GM11168 (cell line): ENCODE results near the gene DMRT1.

Source experiments
- in situ Hi-C: fragments of 300-500 bp; cut with MboI; formaldehyde crosslinking; loops from one replicate; pipeline ENCODE4 v1.12.0; 2022; ENCODE audit warnings: low sequenced_read_pairs; ENCODE audit not compliant: unreplicated experiment

DMRT1 gene

DNA sequence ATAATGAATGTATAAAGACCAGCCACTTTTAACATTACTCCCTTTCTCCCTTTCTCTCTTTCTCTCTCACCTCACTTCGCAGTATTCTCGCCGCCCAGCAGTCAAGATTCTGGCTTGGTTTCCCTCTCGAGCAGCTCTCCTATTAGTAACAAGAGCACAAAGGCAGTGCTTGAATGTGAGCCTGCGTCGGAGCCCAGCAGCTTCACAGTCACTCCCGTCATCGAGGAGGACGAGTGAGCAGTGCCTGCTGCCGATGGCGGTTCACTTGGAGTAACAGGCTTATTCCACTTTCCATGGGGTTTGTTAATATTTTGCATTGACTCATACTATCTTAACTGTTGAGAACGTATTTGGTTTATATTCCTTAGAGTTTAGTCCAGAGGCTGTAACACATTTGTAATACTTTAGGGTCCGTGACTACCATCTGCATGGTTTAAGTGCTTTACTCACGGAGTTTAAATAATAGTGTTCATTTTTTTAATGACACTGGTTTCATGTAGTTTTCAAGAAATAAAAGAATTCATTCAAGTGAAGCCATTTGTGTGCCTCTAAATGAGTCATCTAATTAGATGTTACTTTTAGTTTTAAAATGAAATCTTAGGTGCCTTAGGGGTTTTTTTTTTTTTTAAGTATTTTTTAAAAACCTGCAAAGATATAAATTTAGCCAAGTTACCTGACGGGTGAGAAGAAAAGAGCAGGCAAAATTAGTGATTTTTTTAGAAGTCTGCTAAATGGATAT is 126.6 kb downstream of the DMRT1 start:
- in situ Hi-C loops = no loop called here

DNA sequence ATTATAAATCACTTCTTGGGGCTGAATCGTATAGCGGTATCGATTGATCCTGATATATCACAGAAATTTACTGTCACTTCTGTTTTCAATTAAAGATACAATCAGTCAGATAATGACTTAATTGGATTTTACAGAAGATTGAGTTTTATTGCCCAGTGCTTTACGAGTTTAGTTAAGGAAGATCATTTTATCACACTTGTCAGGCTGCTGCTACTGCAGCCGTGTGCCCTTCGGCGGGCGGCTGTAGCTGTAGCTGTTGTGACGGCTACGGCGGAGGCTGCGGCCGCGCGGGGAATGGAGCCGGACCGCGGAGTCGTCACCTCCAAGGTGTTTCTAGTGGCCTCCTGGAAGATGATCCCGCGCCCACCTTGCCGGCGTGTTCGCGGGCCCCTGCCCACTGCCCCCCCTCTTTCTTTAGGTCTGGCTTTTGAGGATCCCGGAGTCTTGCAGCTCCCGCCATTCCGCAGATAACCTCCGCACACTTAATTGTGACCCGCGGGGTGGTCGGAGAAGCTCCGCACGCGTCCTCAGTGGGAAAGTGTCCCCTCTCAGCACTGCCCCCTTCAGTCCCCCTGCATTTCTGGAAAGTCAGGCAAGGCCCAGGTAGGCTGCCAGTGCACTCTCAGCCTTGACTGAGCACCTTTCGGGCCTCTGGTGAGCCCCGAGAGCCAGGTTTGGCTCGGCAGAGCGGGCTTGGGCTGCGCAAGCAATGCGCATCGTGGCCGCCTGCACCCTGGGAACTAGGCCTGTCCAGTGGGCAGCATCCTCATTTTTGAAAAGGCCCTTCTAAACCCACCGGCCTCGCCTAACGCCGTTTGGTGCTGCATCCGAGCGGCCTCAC is 128.0 kb downstream of the DMRT1 start:
- in situ Hi-C loops = no loop called here

DNA sequence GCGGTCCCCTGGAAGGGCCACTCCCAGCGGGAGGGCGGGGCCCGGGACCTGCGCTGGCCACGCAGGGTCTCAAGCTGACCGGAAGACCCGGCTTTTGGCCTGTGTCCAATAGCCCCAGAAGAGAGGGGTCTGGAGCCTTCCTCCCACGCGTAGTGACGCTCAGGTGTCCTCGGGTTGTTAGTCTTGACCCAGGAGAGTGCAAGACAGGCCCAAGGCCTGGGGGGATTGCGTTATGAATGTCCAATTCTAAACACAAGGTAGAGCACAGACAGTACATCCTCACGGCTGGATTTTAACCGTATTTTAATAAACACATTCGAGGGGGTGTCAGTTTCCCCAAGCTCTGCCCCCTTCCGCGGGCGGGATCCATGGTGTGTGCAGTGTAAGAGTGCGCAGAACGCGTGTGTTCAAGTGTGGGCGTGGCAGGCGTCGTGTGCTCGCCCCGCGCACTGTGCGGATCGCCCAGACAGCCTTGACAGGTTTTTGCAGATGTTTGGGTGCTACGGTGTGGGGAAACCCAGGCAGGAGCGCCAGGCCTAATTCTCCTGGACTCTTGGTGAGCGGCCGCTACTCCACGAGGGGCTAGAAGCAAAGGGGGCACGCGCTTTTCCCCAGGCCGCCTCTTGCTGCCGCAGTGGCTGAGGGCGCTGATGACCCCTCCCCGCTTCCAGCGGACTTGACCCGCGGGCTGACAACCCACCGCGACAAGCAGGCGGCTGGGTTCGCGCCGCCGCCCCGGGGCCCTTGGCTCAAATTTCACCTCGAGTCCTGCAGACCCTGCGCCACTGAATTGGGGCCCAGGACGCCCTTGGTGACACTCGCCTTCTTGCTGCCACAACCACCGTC is 128.9 kb downstream of the DMRT1 start:
- in situ Hi-C loops = no loop called here

DNA sequence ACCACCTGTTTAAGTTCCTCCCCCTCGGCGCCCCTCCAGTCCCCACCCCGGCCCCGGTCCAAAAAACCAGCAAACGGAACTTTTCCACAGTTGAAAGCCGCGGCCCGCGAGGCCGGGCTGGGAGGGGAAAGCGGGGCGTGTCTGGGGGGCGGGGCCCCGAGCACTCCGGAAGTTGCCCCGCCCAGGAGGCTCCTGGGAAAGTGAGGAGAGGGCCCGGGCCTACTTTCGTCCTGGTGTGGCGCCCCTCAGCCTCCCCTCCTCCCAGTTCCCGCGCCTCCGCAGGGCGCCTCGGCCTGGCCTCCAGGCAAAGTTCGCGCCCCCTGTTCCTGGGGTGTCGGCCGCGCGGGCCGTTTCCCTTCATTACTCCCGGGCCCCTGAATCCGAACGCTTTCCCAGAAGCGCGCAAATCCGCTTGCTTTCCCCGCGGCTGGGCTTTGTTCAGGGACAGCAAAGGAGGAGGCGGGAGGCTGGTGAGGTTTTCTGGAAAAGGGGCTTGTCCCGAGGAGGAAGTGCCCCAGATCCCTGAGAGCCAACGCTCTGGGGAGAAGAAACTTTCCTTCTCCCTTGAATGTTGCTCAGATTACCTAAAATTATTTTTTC is 130.5 kb downstream of the DMRT1 start:
- in situ Hi-C loops = no loop called here

DNA sequence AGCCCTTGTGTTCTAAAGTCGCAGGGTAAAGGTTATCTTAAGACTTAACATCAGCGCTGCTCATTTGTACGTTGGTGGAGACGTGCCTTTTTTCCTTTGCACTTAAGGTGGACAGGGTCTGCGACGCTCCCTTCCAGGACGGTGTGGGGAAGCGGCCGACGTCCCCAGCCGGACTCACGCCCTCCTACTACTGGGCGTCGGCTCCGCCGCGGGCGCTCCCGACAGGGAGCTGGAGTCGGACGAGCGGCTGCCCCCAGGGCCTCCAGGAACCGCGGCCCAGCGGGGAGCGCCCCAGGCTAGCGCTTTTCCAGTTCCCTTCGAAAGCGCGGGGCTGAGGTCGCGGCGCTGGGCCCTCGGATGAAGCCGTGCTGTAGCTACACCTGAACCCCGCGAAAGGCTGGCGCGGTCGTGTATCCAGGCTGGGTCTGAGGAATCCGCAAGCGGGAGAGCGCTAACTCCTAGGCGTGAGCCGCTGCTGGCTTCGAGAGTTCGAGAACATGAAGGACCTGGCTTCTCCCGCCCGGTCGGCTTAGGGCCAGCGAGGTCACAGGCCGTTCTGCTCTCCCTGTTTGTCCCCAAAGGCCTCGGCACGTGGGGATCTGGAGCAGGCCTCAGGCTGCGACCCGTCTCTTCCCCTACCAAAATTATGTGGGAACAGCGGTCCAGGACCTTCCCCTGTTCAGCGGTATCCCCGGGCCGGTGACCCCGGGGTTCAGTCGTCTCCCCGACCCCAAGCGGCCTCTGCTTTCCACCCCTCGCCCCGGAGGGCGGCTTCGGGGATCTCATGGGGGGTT is 131.2 kb downstream of the DMRT1 start:
- in situ Hi-C loops = no loop called here

DNA sequence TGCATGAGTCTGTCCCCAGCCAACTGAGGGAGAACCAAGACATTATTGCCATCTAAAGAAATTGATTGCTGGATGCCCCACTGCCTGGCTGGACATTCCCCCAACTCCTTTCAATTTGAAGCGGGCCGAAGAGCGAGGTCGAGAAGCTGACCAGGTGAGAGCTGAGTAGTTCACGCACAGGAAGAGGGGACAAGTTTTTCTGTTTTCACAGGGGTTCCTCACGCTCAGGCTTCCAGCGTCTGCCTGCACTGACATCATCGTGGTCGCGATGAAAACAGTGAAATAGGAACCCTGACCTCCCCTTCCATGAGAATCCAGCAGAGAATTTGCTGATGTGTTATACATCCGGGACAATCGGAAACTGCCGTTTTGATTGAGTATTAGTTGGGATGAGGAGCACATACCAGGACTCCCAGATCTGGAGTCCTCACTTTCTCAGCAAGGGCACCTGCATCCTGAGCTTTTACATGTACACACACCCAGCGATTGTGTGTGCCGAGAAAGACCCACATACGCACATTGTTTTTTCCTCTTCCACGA is 131.9 kb downstream of the DMRT1 start:
- in situ Hi-C loops = no loop called here

DNA sequence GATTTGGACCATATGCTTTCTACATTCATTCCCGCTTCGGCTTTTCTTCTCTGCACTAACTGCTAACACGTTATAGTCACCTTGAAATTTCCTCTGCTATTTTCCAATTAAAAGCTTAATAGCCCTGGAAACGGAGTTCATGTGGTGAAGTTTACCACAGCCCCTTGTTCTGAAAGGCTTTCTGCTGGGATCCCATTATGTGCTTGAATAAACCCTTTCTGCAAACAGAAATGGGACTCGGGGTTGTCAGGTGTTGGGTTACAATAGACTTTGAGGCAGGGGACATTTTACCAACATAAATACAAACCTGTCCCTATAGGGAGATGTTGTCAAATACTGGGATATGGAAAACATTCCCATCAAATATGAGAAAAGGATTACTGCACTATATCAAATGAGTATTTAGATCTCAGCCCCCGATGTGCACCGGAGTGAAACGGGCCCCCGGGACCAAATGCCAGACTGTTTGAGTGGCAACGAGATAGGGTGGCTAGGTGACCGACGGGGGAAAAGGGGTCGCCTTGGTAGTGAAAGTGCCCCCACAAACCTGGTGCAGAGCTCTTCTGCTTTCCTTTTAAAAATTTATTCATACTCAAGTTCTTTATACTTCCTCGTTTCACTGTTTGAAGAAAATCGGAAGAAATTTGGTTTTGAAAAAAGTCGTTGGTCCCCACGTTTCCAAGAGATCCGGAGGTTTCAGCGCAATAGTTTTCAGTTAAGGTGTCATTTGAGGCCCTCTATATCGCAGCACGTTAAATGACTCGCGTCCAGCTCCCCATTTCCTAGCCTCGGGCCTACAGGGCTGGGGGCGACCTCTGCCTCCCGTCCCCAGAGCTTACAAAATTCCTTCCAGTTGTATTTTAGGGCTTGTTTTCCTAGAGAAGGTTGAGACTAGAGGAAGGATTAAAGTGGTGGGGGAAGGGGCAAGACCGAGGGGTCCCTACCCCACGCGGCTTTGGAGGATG is 132.8 kb downstream of the DMRT1 start:
- in situ Hi-C loops = no loop called here

DNA sequence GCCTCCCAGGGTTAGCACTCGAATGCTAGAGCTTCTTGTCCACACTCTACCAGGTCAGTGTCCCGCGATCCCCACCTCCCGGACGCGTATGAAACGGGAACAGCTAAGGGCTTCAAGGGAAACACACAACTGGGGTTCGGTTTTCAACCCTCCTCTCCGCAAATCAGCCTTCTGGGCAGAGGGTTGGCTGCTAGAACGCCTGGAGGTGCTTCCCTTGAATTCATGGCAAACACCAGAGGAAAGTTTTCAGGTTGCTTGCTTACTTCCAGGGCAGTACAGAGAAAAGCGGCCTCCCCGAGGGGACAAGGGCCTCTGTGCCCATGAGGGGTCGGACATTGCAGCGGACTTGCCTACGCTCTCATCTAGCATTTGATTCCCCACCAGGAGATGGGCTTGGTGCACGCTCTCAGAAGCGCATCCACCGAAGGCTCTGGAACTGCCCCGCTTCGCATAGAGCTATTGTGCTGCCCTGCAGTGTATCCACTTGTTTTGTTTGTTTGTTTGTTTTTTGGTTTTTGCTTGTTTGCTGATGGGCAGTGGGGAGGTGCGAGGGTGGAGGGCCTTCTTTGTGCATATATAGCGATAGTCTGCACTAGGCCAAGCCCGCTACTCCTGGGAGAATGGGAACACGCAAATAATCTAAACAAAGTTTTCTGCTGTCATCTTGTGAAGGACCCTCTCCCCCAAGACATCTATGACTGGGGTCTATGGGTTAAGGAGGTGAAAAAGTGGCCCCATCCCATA is 133.7 kb downstream of the DMRT1 start:
- in situ Hi-C loops = no loop called here

DNA sequence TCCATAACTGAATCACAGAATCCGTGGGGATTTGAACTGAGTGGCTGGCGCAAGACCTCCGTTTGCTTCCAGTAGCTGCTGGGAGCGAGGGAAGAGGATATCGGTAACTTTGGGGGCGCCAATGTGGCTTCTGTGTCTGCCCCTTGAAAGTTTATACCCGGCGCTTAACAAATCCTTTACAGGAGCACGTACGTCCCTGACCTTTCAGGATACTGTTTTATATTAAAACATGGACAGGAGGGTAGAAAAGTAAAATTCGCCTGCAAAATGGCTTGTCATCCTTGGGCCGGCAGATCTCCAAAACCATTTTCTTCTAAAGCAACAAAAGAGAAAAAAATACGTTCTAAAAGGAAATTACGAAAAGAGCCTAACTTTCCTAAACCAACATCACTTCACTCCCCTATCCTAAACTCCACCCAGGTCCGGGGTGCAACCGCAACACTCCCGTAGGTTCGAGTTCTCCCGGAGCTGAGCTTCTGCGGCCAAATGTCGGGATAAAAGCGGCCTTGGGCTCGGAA is 134.3 kb downstream of the DMRT1 start:
- in situ Hi-C loops = no loop called here

DNA sequence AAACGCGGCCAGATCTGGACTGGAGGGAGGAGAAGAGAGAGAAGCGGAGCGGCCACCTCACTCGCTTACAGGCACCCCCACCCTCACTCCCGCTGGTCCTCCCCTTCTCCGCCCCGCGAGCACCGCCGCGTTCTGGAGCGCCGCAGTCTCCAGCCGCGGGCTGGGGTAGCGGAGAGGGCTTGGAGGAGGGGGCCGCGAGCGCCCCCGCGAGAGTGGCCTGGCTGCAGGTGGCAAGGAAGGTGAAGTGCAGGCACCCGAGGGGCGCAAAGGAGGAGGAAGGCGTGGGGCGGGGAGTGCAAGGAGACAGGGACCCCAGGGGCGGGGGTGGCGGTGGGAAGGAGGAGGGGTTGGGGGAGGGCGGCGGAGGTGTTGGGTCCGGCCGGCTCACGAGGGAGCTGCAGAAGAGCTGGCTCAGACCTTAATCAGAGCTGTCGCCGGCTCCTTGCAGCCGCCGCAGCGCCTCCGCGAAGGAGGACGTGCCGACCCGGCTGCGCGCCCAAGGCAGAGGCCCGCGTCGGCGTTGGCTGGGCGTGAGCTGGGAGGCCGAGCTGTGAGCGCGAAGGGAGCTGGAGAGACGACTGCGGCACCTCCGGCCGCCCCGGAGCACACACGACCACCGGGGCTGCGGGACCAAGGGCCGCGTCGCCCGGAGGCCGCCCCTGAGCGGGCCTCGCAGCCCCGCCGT is 134.9 kb downstream of the DMRT1 start, which contains the start of gene DMRT3:
Gene DMRT3 (plus strand): TSS at position 398 of the 685 bp plus-strand sequence. CDS start 347 bp downstream, outside the sequence.
- in situ Hi-C loops = no loop called here

DNA sequence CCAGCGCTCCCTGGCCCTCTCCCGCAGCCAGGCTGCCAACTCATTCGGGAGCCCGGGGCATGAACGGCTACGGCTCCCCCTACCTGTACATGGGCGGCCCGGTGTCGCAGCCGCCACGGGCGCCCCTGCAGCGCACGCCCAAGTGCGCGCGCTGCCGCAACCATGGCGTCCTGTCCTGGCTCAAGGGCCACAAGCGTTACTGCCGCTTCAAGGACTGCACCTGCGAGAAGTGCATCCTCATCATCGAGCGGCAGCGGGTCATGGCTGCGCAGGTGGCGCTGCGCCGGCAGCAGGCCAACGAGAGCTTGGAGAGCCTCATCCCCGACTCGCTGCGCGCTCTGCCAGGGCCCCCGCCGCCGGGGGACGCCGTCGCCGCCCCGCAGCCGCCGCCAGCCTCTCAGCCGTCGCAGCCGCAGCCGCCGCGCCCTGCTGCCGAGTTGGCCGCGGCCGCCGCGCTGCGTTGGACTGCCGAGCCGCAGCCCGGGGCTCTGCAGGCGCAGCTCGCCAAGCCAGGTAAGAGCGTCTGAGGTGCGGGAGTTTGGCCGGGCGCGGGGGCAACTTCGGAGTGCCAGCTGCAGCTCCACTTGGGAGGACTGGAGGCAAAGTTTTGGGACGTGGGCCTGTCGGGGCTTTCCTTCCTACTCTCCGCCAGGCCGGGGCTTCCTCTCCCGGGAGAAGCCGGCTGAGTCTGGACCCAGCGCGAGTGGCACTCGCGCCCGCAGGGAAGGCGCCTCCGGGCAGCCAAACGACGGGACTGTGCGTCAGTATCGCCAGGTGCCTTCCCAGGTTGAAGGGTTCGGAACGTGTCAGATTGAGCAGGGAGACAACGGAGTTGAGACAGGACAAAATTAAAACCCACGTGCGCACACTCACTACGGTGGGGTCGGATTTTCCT is 135.7 kb downstream of the DMRT1 start:
- in situ Hi-C loops = no loop called here

DNA sequence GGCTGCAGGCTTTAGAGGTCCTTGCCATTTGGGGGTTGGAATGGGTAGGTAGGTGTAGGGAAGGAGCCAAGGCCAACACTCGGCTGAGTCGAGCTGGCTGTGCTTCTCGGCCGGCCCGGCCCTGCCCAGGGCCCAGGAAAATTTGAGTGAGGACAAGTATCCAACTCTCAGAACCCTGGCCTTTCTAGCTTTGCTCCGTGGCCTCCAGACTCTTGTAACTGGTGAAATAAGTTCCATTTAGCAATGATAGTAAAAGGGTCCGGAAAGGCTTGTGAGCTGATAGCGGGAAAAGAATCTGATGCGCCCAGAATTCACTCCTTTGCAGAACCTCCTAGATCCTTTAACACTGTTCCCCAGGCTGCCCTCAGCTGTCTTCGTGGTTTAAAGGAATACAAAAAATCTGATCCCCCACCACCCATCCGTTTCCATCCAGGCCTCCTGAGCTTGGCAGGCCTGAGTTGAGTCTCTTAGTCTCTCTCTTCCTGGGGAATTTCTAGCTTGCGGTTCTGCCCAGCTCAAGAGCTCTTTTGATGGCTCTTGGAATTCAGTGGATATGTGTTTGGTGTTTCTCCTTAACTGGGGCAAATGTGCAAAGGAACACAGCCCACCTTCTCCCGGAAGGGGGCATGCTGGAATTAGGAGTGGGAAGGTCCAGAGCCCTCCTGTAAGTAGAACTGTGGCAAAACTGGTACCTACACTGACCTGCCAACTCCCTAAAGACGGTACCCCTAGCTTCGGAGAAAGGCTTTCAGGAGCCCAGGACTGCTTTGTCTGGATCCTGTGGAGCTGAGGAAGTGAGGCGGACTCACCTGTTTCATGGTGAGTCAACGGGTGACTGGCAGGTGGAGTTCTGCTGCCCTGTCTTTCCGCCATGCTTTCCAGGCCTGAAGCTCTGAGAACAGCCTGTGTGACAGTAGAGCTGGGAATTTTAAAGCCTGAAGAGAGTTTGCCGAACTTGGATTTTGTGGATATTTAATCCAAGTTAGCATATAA is 136.6 kb downstream of the DMRT1 start:
- in situ Hi-C loops = no loop called here

DNA sequence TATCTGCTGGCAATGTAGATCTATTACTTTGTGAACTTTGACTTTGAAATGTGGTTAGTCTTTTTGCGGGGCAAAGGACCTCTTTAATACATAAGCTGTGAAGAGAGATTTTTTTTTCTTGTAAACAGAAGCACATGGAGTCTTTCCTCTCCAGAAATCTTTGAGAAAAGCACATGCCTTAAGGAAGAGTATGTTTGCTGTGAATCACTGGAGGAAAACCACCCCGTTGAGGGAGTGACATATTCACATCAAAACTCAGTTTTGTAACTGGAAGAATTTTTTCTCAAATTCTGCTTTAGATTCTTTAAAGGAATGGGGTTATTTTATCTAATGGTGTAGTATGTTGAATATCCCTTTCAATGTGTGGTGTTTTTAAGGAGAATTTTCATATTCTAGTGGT is 138.5 kb downstream of the DMRT1 start:
- in situ Hi-C loops = no loop called here

DNA sequence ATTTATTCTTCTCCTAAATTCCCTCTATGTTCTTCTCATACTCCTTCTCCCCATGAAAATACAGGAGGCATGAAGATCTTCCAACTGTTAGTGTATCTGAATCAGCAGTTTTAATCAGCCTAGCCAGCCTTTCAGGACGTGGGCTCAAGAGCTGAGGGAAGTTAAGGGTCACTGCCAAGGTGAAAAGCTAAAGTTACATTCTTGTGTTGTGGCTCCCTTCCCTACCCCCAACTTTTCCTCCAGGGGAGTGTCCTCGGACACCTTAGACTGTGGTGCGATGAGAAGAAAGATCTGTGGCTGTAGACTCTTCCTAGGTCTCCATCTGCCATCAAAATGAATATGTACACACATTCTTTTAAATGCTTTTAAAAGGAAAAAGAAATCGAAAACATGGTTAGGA is 139.1 kb downstream of the DMRT1 start:
- in situ Hi-C loops = no loop called here
